HCT116 (cell line): ENCODE results near the gene ADGRG4. TPM values are rescaled to one million over a fixed set of nuclear protein-coding genes. Genes with fewer than 3 reads are reported as not detected.

ENCODE experiments used
- ATAC-seq: fragments of 200-7000 bp; cut with Tn5 transposase; 2 replicates; pipeline ENCODE4 v1.9.1; 2020; ENCODE audit warnings: mild to moderate bottlenecking, moderate library complexity
- BruUV-seq: library from RNA; stranded (reverse); fragments of 400-500 nt; replicated peaks from 2 replicates; lab custom pipeline; 2021; lab: Mats Ljungman, UMichigan
- CTCF ChIA-PET: fragments of 300-600 bp; sonication (Branson Sonifier 250); formaldehyde crosslinking; loops from one replicate; lab custom pipeline; 2021; ENCODE audit warnings: antibody characterized with exemption; lab: Charles Lee
- POLR2A ChIA-PET: fragments of 300-600, 350-600 bp; sonication (Branson Sonifier 250); formaldehyde crosslinking; loops from one replicate; lab custom pipeline; 2021; ENCODE audit warnings: antibody characterized with exemption; lab: Charles Lee
- RAD21 ChIA-PET, 2 experiments: fragments of 300-600 bp; sonication (Branson Sonifier 250); formaldehyde crosslinking; loops; one replicate each; lab custom pipeline; 2023; ENCODE audit warnings: low total read pairs in 2 of 2; ENCODE audit not compliant: uncharacterized antibody in 2 of 2, unreplicated experiment in 2 of 2, low non-redundant PET in 1 of 2; lab: Charles Lee
- DNase-seq: peaks from one replicate; pipeline ENCODE4 v3.0.0-alpha.2; 2010; ENCODE audit warnings: low read depth, low spot score
- H2AFZ ChIP-seq: fragments of 200-600 bp; shearing (Covaris generic), sonication (generic); 2 replicates; pipeline ENCODE4 v1.6.1; 2017; ENCODE audit warnings: low read depth, mixed run types, mixed read lengths, antibody characterized with exemption, low read length; ENCODE audit not compliant: poor library complexity, severe bottlenecking
- H3K27ac ChIP-seq: 2 replicates; pipeline ENCODE4 v1.5.1; 2012; ENCODE audit warnings: low read depth, low read length
- H3K27me3 ChIP-seq: fragments of 200-600 bp; sonication (generic); 2 replicates; pipeline ENCODE4 v1.6.1; 2016; ENCODE audit warnings: mixed run types, low read length, mixed read lengths; ENCODE audit not compliant: insufficient read depth
- H3K36me3 ChIP-seq, 2 experiments: fragments of 200-500 bp in 1 of 2; fragments of 200-600 bp in 1 of 2; sonication (Bioruptor generic) in 1 of 2; sonication (generic) in 1 of 2; 2 replicates each; pipeline versions ENCODE4 v1.5.1 to v1.6.1; 2014 to 2016; ENCODE audit warnings: low read length in 2 of 2, inconsistent platforms in 1 of 2, mixed read lengths in 1 of 2, mixed run types in 1 of 2; ENCODE audit not compliant: insufficient read depth in 2 of 2, control insufficient read depth in 1 of 2
- H3K4me1 ChIP-seq, 2 experiments: fragments of 200-600 bp in 1 of 2; sonication (generic) in 1 of 2; 2 replicates each; pipeline versions ENCODE4 v1.5.1 to v1.6.1; 2012 to 2017; ENCODE audit warnings: low read length in 2 of 2, inconsistent platforms in 1 of 2, mild to moderate bottlenecking in 1 of 2, mixed read lengths in 1 of 2, mixed run types in 1 of 2, moderate library complexity in 1 of 2; ENCODE audit not compliant: insufficient read depth in 2 of 2, control insufficient read depth in 1 of 2
- H3K4me2 ChIP-seq: fragments of 200-600 bp; sonication (generic); 2 replicates; pipeline ENCODE4 v1.6.1; 2017; ENCODE audit warnings: mixed run types, low read length, mixed read lengths
- H3K4me3 ChIP-seq, 2 experiments: fragments of 200-600 bp in 1 of 2; sonication (generic) in 1 of 2; replicated peaks in 1 of 2; 2 replicates each; pipeline ENCODE4 v1.5.1; 2011 to 2016; ENCODE audit warnings: low read length in 2 of 2, control low read depth in 1 of 2, low read depth in 1 of 2, mild to moderate bottlenecking in 1 of 2, mixed read lengths in 1 of 2, mixed run types in 1 of 2
- H3K79me2 ChIP-seq: fragments of 200-600 bp; sonication (generic); 2 replicates; pipeline ENCODE4 v1.6.1; 2017; ENCODE audit warnings: mild to moderate bottlenecking, mixed run types, low read length, moderate library complexity, mixed read lengths; ENCODE audit not compliant: insufficient read depth
- H3K9ac ChIP-seq: fragments of 200-600 bp; sonication (generic); 2 replicates; pipeline ENCODE4 v1.6.1; 2016; ENCODE audit warnings: low read length, mixed read lengths
- H3K9me2 ChIP-seq: fragments of 200-600 bp; sonication (generic), shearing (Covaris generic); 2 replicates; pipeline ENCODE4 v1.6.1; 2017; ENCODE audit warnings: mixed run types, mild to moderate bottlenecking, moderate library complexity; ENCODE audit not compliant: insufficient read depth
- H3K9me3 ChIP-seq, 2 experiments: fragments of 200-500 bp in 1 of 2; fragments of 200-600 bp in 1 of 2; sonication (Bioruptor generic) in 1 of 2; sonication (generic) in 1 of 2; 2 replicates each; pipeline ENCODE4 v1.6.1; 2014 to 2017; ENCODE audit warnings: low read length in 2 of 2, mixed read lengths in 2 of 2, inconsistent platforms in 1 of 2, low read depth in 1 of 2, mild to moderate bottlenecking in 1 of 2, mixed run types in 1 of 2, moderate library complexity in 1 of 2; ENCODE audit not compliant: control insufficient read depth in 1 of 2, insufficient read depth in 1 of 2
- H4K20me1 ChIP-seq: fragments of 200-600 bp; sonication (generic), shearing (Covaris generic); 2 replicates; pipeline ENCODE4 v1.6.1; 2017; ENCODE audit warnings: mixed run types, mild to moderate bottlenecking, moderate library complexity; ENCODE audit not compliant: insufficient read depth
- CEBPB ChIP-seq: IDR thresholded peaks from 2 replicates; pipeline ENCODE4 v1.6.1; 2012; ENCODE audit warnings: low read depth
- ELF1 ChIP-seq: IDR thresholded peaks from 2 replicates; pipeline ENCODE4 v1.6.1; 2012; ENCODE audit warnings: low read depth, borderline replicate concordance
- EZH2phosphoT487 ChIP-seq: fragments of 200-600 bp; IDR thresholded peaks from 2 replicates; pipeline ENCODE4 v1.6.1; 2018; ENCODE audit warnings: antibody characterized with exemption, borderline replicate concordance
- FOSL1 ChIP-seq: IDR thresholded peaks from 2 replicates; pipeline ENCODE4 v1.6.1; 2012; ENCODE audit warnings: low read depth
- POLR2AphosphoS5 ChIP-seq: IDR thresholded peaks from 2 replicates; pipeline ENCODE4 v1.6.1; 2011; ENCODE audit warnings: mild to moderate bottlenecking, low read depth, low read length, moderate library complexity
- RAD21 ChIP-seq: IDR thresholded peaks from 2 replicates; pipeline ENCODE4 v1.6.1; 2012; ENCODE audit warnings: low read depth, mild to moderate bottlenecking
- TCF7L2 ChIP-seq: IDR thresholded peaks from 2 replicates; pipeline ENCODE4 v1.7.0; 2011; ENCODE audit warnings: borderline replicate concordance, inconsistent platforms; ENCODE audit not compliant: insufficient read depth, insufficient read length; ENCODE audit errors: extremely low read depth
- ZNF274 ChIP-seq: fragments of 200-500 bp; sonication (Bioruptor generic); IDR thresholded peaks from 2 replicates; pipeline ENCODE4 v1.6.1; 2014; ENCODE audit warnings: mild to moderate bottlenecking, low read depth, low read length, inconsistent platforms
- intact Hi-C: fragments of 100-400 bp; cut with micrococcal nuclease; formaldehyde crosslinking; loops from 2 replicates; pipeline ENCODE4 v1.10.0; 2022
- total RNA-seq: library from RNA; stranded (reverse); gene quantifications from one replicate; pipeline ENCODE4 v1.2.1, GENCODE V29; 2021; ENCODE audit not compliant: unreplicated experiment
- TF ChIP-seq, protein P1 (sequence below), 3 experiments: fragments of 200-600 bp in 1 of 3; sonication (generic) in 1 of 3; IDR thresholded peaks in 2 of 3; conservative IDR thresholded peaks in 1 of 3; 2 replicates each; pipeline ENCODE4 v1.5.1; 2012 to 2017; ENCODE audit warnings: low read depth in 2 of 3, low read length in 2 of 3, antibody characterized with exemption in 1 of 3, borderline replicate concordance in 1 of 3, control low read depth in 1 of 3, mild to moderate bottlenecking in 1 of 3, mixed read lengths in 1 of 3, mixed run types in 1 of 3, moderate library complexity in 1 of 3; ENCODE audit not compliant: insufficient read depth in 1 of 3
- TF ChIP-seq, protein P2 (sequence below): IDR thresholded peaks from 2 replicates; pipeline ENCODE4 v1.6.1; 2012; ENCODE audit warnings: low read depth

The ADGRG4 gene
- total RNA-seq, 1 experiment from 2014 or later, result not detected

DNA sequence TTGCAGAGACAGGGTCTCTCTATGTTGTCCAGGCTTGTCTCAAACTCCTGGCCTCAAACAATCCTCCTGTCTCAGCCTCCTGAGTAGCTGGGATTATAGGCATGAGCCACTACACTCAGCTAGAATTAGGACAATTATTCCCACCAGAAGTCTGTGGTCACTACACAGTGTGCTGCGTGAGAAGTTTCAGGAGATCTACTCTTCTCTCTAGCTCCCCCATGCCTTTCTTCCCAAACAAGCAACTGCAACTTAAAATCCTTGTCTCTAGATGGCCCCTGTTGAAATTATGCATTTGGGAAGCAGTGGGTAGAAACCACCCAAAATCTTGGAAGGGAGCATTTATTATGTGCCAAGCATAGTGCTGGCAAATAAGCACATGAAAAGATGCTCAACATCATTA lies 28.4 kb upstream of the ADGRG4 start:
- H3K27ac ChIP-seq, result no peak overlapping the region
- no peaks in the 10 kb centered on the region for H3K4me1 ChIP-seq
- BruUV-seq, result no TSS peak
- no peak overlapping the region for H2AFZ ChIP-seq
- ChIA-PET POLR2A (interaction anchor here (1.2 kb wide), 1 partner anchor 244 kb away, joined by 3 read pairs; no protein-coding TSS in a partner anchor), RAD21 (no interaction called here), CTCF (interaction anchor here (1.2 kb wide), 1 partner anchor 244 kb away, joined by 5 read pairs; no protein-coding TSS in a partner anchor)
- no peak overlapping the region for H3K4me2 ChIP-seq
- H3K9me3 ChIP-seq, result no peaks in the 10 kb centered on the region
- DNase-seq (peak; percentile 7), ATAC-seq (peak; percentile 82)
- no peaks in the 10 kb centered on the region for H3K27me3 ChIP-seq
- H3K79me2 ChIP-seq, result no peaks in the 10 kb centered on the region
- no peak for TF ChIP-seq TCF7L2
- TF ChIP-seq RAD21, result 0 out of 2 replicates have a peak, but pooled peaks have one; percentile 13
- TF ChIP-seq, protein P1, sequence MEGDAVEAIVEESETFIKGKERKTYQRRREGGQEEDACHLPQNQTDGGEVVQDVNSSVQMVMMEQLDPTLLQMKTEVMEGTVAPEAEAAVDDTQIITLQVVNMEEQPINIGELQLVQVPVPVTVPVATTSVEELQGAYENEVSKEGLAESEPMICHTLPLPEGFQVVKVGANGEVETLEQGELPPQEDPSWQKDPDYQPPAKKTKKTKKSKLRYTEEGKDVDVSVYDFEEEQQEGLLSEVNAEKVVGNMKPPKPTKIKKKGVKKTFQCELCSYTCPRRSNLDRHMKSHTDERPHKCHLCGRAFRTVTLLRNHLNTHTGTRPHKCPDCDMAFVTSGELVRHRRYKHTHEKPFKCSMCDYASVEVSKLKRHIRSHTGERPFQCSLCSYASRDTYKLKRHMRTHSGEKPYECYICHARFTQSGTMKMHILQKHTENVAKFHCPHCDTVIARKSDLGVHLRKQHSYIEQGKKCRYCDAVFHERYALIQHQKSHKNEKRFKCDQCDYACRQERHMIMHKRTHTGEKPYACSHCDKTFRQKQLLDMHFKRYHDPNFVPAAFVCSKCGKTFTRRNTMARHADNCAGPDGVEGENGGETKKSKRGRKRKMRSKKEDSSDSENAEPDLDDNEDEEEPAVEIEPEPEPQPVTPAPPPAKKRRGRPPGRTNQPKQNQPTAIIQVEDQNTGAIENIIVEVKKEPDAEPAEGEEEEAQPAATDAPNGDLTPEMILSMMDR (IDR thresholded peaks at IDR 0.05 in 2 of 3, conservative IDR thresholded peaks at IDR 0.05 in 1 of 3; ENCODE audit: borderline replicate concordance in 1 of 3, insufficient read depth in 1 of 3, low read depth in 2 of 3, low read length in 2 of 3), result peak; percentile 6 to 17 (median 16); a peak in 1 of 6 replicates
- no peaks in the 10 kb centered on the region for H4K20me1 ChIP-seq
- no peaks in the 10 kb centered on the region for H3K36me3 ChIP-seq
- no peak overlapping the region for H3K4me3 ChIP-seq
- no peaks in the 10 kb centered on the region for H3K9me2 ChIP-seq
- intact Hi-C loops, result no loop called here
- no peak overlapping the region for H3K9ac ChIP-seq

DNA sequence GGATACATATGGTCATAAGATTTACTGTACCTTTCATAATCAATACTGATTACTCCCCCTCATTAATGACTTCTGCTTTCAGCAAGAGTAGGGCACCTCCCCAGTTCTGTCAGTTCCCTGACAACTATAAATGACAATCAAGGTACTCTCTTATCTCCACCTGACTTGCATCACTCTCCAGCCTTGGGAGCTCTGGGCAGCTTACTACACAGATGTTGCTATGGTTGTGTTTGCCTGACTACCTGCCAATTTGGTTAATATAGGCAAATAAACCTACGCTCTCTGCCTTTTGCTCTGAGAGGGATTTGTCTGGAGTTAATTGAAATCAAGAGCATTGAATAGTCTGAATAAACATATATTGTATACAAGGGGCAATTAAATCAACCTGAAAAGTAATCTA lies 26.8 kb upstream of the ADGRG4 start:
- Histone ChIP-seq H3K4me3 (no peak overlapping the region), H3K9ac (no peak overlapping the region), H3K9me2 (no peaks in the 10 kb centered on the region), H3K4me2 (no peak overlapping the region), H3K4me1 (no peaks in the 10 kb centered on the region), H3K27ac (no peak overlapping the region), H3K79me2 (no peaks in the 10 kb centered on the region), H2AFZ (no peak overlapping the region), H3K36me3 (no peaks in the 10 kb centered on the region), H4K20me1 (no peaks in the 10 kb centered on the region), H3K9me3 (no peaks in the 10 kb centered on the region), H3K27me3 (no peaks in the 10 kb centered on the region)
- intact Hi-C loops, result no loop called here
- DNase-seq (no peak), ATAC-seq (no peak)
- ChIA-PET POLR2A (no interaction called here), RAD21 (no interaction called here), CTCF (no interaction called here)
- BruUV-seq, result no TSS peak
- TF ChIP-seq RAD21 (no peak), TCF7L2 (no peak), EZH2phosphoT487 (no peak), ELF1 (no peak), FOSL1 (no peak), POLR2AphosphoS5 (no peak), CEBPB (no peak), ZNF274 (no peak)
- TF ChIP-seq, protein P1 (IDR thresholded peaks at IDR 0.05 in 2 of 3, conservative IDR thresholded peaks at IDR 0.05 in 1 of 3; ENCODE audit: borderline replicate concordance in 1 of 3, insufficient read depth in 1 of 3, low read depth in 2 of 3, low read length in 2 of 3), result no peak
- TF ChIP-seq, protein P2, sequence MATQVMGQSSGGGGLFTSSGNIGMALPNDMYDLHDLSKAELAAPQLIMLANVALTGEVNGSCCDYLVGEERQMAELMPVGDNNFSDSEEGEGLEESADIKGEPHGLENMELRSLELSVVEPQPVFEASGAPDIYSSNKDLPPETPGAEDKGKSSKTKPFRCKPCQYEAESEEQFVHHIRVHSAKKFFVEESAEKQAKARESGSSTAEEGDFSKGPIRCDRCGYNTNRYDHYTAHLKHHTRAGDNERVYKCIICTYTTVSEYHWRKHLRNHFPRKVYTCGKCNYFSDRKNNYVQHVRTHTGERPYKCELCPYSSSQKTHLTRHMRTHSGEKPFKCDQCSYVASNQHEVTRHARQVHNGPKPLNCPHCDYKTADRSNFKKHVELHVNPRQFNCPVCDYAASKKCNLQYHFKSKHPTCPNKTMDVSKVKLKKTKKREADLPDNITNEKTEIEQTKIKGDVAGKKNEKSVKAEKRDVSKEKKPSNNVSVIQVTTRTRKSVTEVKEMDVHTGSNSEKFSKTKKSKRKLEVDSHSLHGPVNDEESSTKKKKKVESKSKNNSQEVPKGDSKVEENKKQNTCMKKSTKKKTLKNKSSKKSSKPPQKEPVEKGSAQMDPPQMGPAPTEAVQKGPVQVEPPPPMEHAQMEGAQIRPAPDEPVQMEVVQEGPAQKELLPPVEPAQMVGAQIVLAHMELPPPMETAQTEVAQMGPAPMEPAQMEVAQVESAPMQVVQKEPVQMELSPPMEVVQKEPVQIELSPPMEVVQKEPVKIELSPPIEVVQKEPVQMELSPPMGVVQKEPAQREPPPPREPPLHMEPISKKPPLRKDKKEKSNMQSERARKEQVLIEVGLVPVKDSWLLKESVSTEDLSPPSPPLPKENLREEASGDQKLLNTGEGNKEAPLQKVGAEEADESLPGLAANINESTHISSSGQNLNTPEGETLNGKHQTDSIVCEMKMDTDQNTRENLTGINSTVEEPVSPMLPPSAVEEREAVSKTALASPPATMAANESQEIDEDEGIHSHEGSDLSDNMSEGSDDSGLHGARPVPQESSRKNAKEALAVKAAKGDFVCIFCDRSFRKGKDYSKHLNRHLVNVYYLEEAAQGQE, result no peak
